Mucosa of rectum (tissue), 2 donors: ENCODE results near the gene SLC5A9.
"Not testable (repeated sequence)": the region's sequence is repeated elsewhere in the genome, so short reads cannot be mapped to it uniquely, and the experiment has no call there.

Source experiments
- H3K27ac ChIP-seq, 2 donors: one replicate each; pipeline ENCODE4 v1.7.0; 2013; ENCODE audit warnings: inconsistent platforms in 2 of 2, low read depth in 2 of 2, low read length in 2 of 2
- H3K27me3 ChIP-seq, 2 donors: one replicate each; pipeline ENCODE4 v1.7.0; 2013; ENCODE audit warnings: low read length in 2 of 2; ENCODE audit not compliant: control insufficient read depth in 2 of 2, insufficient read depth in 2 of 2
- H3K36me3 ChIP-seq, 2 donors: one replicate each; pipeline ENCODE4 v1.7.0; 2013; ENCODE audit warnings: low read length in 2 of 2; ENCODE audit not compliant: control insufficient read depth in 2 of 2, insufficient read depth in 2 of 2
- H3K4me1 ChIP-seq, 2 donors: one replicate each; pipeline ENCODE4 v1.7.0; 2013; ENCODE audit warnings: low read length in 2 of 2, mild to moderate bottlenecking in 1 of 2; ENCODE audit not compliant: control insufficient read depth in 2 of 2, insufficient read depth in 2 of 2
- H3K4me3 ChIP-seq, 2 donors: one replicate each; pipeline ENCODE4 v1.7.0; 2013; ENCODE audit warnings: low read length in 2 of 2
- H3K9ac ChIP-seq, 2 donors: one replicate each; pipeline ENCODE4 v1.7.0; 2013; ENCODE audit warnings: low read length in 2 of 2, low read depth in 1 of 2, mild to moderate bottlenecking in 1 of 2
- H3K9me3 ChIP-seq, 2 donors: one replicate each; pipeline ENCODE4 v1.7.0; 2013; ENCODE audit warnings: low read length in 2 of 2; ENCODE audit not compliant: control insufficient read depth in 2 of 2
- donor health status: healthy.
- donor health status: Normal muscosa, but diverticular disease.

SLC5A9 gene

DNA sequence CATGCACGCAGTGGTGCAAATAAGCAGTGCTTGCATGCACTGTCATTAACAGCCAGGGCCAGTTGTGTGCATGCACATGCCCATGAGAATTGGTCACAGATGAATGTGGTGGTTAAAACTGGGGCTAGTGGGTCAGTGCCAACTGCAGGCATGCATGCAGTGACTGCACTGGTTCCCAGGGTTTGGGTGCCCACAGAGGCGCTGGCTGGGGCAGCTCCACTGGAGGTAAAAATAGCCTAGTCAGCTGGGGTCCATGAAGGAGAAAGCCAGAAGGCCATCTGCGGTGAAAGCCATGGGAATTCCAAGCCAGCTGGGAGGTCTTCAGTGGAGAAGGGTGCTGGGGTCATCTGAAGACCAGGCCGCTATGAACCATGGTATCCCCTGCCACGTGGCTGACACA, 70.2 kb downstream of the SLC5A9 start:
- Histone ChIP-seq H3K9me3 (no peaks in the 10 kb centered on the region), H3K27me3 (no peaks in the 10 kb centered on the region), H3K36me3 (no peaks in the 10 kb centered on the region), H3K4me1 (no peaks in the 10 kb centered on the region), H3K4me3 (no peak overlapping the region), H3K27ac (no peak overlapping the region), H3K9ac (no peak overlapping the region)

DNA sequence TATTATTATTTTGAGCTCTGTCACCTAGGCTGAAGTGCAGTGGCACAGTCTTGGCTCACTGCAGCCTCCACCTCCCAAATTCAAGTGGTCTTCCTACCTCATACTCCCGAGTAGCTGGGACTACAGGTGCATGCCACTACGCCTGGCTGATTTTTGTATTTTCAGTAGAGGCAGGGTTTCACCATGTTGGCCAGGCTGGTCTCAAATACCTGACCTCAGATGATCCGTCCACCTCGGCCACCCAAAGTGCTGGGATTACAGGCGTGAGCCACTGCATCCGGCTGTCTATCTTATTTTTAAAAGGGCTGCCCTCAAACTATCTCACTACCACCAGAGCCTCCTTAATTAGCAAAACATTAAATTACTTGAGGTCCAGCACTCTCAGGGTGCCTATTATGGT, 71.6 kb downstream of the SLC5A9 start:
- H3K4me1 ChIP-seq, H3K27me3 ChIP-seq, H3K36me3 ChIP-seq, H3K9me3 ChIP-seq, H3K27ac ChIP-seq, H3K9ac ChIP-seq, H3K4me3 ChIP-seq: not testable (repeated sequence)

- Histone ChIP-seq H3K27me3 (no peaks in the 10 kb centered on the region), H3K9me3 (no peaks in the 10 kb centered on the region), H3K4me1 (no peaks in the 10 kb centered on the region), H3K36me3 (no peaks in the 10 kb centered on the region), H3K27ac (no peak overlapping the region), H3K9ac (no peak overlapping the region), H3K4me3 (no peak overlapping the region)
Measured at GRCh38 chr1:48294656-48295055, 72.1 kb downstream of the SLC5A9 start.
